Measurements from ENCODE around the gene MFSD12. TPM values are rescaled to one million over a fixed set of nuclear protein-coding genes. Genes with fewer than 3 reads are reported as not detected.

Gene MFSD12
- total and polyA plus RNA-seq, 4 donors = 9.4 to 43.6 (median 24.6) TPM

DNA sequence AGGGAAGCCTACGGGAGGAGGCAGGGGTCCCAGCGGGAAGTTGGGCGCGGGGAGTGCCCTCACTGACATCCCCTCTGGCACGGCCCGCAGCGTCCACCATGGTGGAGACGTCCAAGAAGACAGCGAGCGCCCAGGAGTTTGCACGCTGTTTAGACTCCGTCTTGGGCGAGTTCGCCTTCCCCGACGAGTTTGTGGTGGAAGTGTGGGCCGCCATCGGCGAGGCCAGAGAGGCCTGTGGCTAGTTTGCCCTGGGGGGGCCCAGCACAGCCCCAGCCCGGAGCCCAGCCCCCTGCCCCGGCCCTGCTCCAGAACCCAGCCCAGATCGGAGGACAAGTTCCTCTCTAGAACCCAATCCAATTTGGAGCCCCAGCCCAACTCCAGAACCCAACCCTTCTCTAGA is 32.6 kb upstream of the MFSD12 start (continued):
- no peak for TF ChIP-seq ATF3 (IDR thresholded peaks at IDR 0.05)
- TF ChIP-seq SP1 (IDR thresholded peaks at IDR 0.05) = no peak

DNA sequence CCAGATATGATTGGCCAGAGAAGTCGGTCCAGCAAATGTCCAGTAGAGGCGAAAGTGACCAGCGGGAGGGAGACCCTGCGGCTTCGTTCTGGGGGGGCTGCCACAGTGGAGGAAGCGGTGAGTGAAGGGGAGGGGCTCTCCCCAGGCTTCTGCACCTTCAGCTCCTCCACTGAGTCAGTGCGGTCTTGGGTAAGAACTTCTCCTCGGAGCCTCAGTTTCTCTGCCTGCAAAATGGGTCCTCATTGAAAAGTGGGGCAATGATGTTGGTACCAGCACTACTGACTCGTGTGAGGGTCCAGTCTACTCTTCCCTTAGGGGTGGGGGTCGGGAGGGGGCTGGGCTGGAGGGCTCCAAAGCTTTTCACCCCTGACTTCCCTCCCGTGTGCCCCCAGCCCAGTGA is 32.1 kb upstream of the MFSD12 start:
- no peak for DNase-seq (ENCODE audit: low spot score)
- H3K4me1 ChIP-seq (ENCODE audit: control insufficient read depth in 4 of 4, insufficient read depth in 4 of 4, low read length in 3 of 4) = peaks cover 0 to 6% (median 3%) of the 10 kb centered on the region in 4 donors
- H3K27ac ChIP-seq (ENCODE audit: low read depth in 1 of 2, low read length in 2 of 2) = no peak overlapping the region
- no peaks in the 10 kb centered on the region for H3K9me3 ChIP-seq (ENCODE audit: control insufficient read depth in 4 of 4, low read length in 3 of 4)
- no peak overlapping the region for H3K9ac ChIP-seq (ENCODE audit: low read depth in 1 of 2, low read length in 2 of 2)
- no peaks in the 10 kb centered on the region for H3K36me3 ChIP-seq (ENCODE audit: control insufficient read depth in 4 of 4, insufficient read depth in 3 of 4, low read depth in 1 of 4, low read length in 3 of 4)
- H3K4me3 ChIP-seq (ENCODE audit: low read depth in 1 of 3, low read length in 3 of 3) = no peak overlapping the region
- TF ChIP-seq HNF4G (IDR thresholded peaks at IDR 0.05) (no peak), RAD21 (IDR thresholded peaks at IDR 0.05) (no peak)
- H3K27me3 ChIP-seq (ENCODE audit: control insufficient read depth in 4 of 4, insufficient read depth in 4 of 4, low read length in 3 of 4) = no peaks in the 10 kb centered on the region
- WGBS = 82% methylated on average over 11 of the region's 11 CpGs

DNA sequence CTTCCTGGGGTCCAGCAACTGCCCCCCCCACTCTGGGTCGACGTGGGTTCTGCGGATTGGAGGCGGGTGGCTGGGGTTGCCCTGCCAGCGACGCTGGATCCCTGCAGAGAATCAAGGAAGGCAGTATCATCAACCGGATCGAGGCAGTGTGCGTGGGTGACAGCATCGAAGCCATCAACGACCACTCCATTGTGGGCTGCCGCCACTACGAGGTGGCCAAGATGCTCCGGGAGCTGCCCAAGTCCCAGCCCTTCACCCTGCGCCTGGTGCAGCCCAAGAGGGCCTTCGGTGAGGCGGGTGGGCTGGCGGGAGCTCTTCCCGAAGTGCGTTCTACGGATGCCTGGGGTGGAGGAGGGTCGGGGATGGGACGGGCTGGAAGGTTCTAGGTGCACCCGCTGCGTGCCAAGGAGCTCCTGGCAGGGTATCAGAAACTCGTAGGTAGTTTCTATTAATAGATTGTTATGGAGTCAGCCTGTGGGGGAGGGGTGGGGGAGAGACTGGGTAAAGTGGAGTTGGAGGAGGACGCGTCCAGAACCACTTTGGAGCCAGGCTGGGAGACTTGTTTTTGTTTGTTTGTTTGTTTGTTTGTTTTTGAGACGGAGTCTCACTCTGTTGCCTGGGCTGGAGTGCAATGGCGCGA is 29.4 kb upstream of the MFSD12 start:
- H3K9ac ChIP-seq (ENCODE audit: low read depth in 1 of 2, low read length in 2 of 2) = no peak overlapping the region

More for the DNA sequence above, 29.4 kb upstream of the MFSD12 start:
- Histone ChIP-seq H3K9me3 (ENCODE audit: control insufficient read depth in 4 of 4, low read length in 3 of 4) (no peaks in the 10 kb centered on the region), H3K4me1 (ENCODE audit: control insufficient read depth in 4 of 4, insufficient read depth in 4 of 4, low read length in 3 of 4) (peaks cover 0 to under 1% (median under 1%) of the 10 kb centered on the region in 4 donors), H3K27me3 (ENCODE audit: control insufficient read depth in 4 of 4, insufficient read depth in 4 of 4, low read length in 3 of 4) (no peaks in the 10 kb centered on the region), H3K27ac (ENCODE audit: low read depth in 1 of 2, low read length in 2 of 2) (no peak overlapping the region), H3K36me3 (ENCODE audit: control insufficient read depth in 4 of 4, insufficient read depth in 3 of 4, low read depth in 1 of 4, low read length in 3 of 4) (no peaks in the 10 kb centered on the region), H3K4me3 (ENCODE audit: low read depth in 1 of 3, low read length in 3 of 3) (no peak overlapping the region)
- DNase-seq (ENCODE audit: low spot score) = no peak
- 63% methylated on average over 31 of the region's 31 CpGs for WGBS
- TF ChIP-seq YY1 (IDR thresholded peaks at IDR 0.05) = no peak
- no peak for TF ChIP-seq HNF4A (conservative IDR thresholded peaks at IDR 0.05)
- TF ChIP-seq RAD21 (IDR thresholded peaks at IDR 0.05) = no peak
- no peak for TF ChIP-seq JUND (IDR thresholded peaks at IDR 0.05)
- no peak for TF ChIP-seq NR2F2 (IDR thresholded peaks at IDR 0.05)
- no peak for TF ChIP-seq FOXA2 (IDR thresholded peaks at IDR 0.05)
- no peak for TF ChIP-seq ATF3 (IDR thresholded peaks at IDR 0.05)
- no peak for TF ChIP-seq ZBTB33 (IDR thresholded peaks at IDR 0.05)
- no peak for TF ChIP-seq HNF4G (IDR thresholded peaks at IDR 0.05)
- TF ChIP-seq FOXA1 (IDR thresholded peaks at IDR 0.05) = no peak
- TF ChIP-seq, protein P1, sequence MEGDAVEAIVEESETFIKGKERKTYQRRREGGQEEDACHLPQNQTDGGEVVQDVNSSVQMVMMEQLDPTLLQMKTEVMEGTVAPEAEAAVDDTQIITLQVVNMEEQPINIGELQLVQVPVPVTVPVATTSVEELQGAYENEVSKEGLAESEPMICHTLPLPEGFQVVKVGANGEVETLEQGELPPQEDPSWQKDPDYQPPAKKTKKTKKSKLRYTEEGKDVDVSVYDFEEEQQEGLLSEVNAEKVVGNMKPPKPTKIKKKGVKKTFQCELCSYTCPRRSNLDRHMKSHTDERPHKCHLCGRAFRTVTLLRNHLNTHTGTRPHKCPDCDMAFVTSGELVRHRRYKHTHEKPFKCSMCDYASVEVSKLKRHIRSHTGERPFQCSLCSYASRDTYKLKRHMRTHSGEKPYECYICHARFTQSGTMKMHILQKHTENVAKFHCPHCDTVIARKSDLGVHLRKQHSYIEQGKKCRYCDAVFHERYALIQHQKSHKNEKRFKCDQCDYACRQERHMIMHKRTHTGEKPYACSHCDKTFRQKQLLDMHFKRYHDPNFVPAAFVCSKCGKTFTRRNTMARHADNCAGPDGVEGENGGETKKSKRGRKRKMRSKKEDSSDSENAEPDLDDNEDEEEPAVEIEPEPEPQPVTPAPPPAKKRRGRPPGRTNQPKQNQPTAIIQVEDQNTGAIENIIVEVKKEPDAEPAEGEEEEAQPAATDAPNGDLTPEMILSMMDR (IDR thresholded peaks at IDR 0.05; ENCODE audit: low read depth, low read length, missing input control) = no peak
- no peak for TF ChIP-seq RXRA (IDR thresholded peaks at IDR 0.05)
- no peak for TF ChIP-seq TAF1 (conservative IDR thresholded peaks at IDR 0.05)
- no peak for TF ChIP-seq EGR1 (IDR thresholded peaks at IDR 0.05; ENCODE audit: low read depth in 2 of 2)

Measured in liver (tissue), 9 donors.